Trophoblast cell (in vitro differentiated cells and primary cell): ENCODE results near the gene ZNF747. TPM values are rescaled to one million over a fixed set of nuclear protein-coding genes. Genes with fewer than 3 reads are reported as not detected.

Experiments used
- DNase-seq, 2 donors: peaks; one replicate each; pipeline ENCODE4 v3.0.0-alpha.2; 2016
- H2AFZ ChIP-seq: 2 replicates; pipeline ENCODE4 v1.6.1; 2013; ENCODE audit warnings: low read length, moderate library complexity, mild to moderate bottlenecking; ENCODE audit not compliant: insufficient read depth, poor library complexity
- H2AK5ac ChIP-seq: 2 replicates; pipeline ENCODE4 v1.6.1; 2013; ENCODE audit warnings: mild to moderate bottlenecking, low read length
- H2BK120ac ChIP-seq: 2 replicates; pipeline ENCODE4 v1.6.1; 2013; ENCODE audit warnings: low read length, mild to moderate bottlenecking, moderate library complexity; ENCODE audit not compliant: insufficient read depth, poor library complexity
- H2BK12ac ChIP-seq: 2 replicates; pipeline ENCODE4 v1.6.1; 2013; ENCODE audit warnings: mild to moderate bottlenecking, low read length, moderate library complexity
- H2BK5ac ChIP-seq: 2 replicates; pipeline ENCODE4 v1.6.1; 2013; ENCODE audit warnings: low read length, low read depth, moderate library complexity, mild to moderate bottlenecking; ENCODE audit not compliant: poor library complexity
- H3K14ac ChIP-seq: 2 replicates; pipeline ENCODE4 v1.6.1; 2013; ENCODE audit warnings: mild to moderate bottlenecking, low read length
- H3K18ac ChIP-seq: 2 replicates; pipeline ENCODE4 v1.6.1; 2013; ENCODE audit warnings: mild to moderate bottlenecking, low read length
- H3K23ac ChIP-seq: 2 replicates; pipeline ENCODE4 v1.6.1; 2013; ENCODE audit warnings: low read length
- H3K27ac ChIP-seq: 2 replicates; pipeline ENCODE4 v1.5.1; 2013; ENCODE audit warnings: low read depth, mild to moderate bottlenecking, inconsistent platforms, low read length, moderate library complexity
- H3K27me3 ChIP-seq: 2 replicates; pipeline ENCODE4 v1.6.1; 2013; ENCODE audit warnings: inconsistent platforms, mild to moderate bottlenecking, low read length, moderate library complexity; ENCODE audit not compliant: insufficient read depth
- H3K36me3 ChIP-seq, 2 experiments: 1 replicate in 1 of 2; 2 replicates in 1 of 2; pipeline ENCODE4 v1.6.1; 2013; ENCODE audit warnings: low read length in 2 of 2, mild to moderate bottlenecking in 2 of 2, moderate library complexity in 1 of 2; ENCODE audit not compliant: insufficient read depth in 2 of 2, control insufficient read depth in 1 of 2
- H3K4ac ChIP-seq: 2 replicates; pipeline ENCODE4 v1.6.1; 2013; ENCODE audit warnings: low read depth, mild to moderate bottlenecking, low read length, moderate library complexity
- H3K4me1 ChIP-seq, 2 experiments: 1 replicate in 1 of 2; 2 replicates in 1 of 2; pipeline ENCODE4 v1.6.1; 2013; ENCODE audit warnings: low read length in 2 of 2, mild to moderate bottlenecking in 2 of 2, moderate library complexity in 1 of 2; ENCODE audit not compliant: insufficient read depth in 2 of 2, control insufficient read depth in 1 of 2
- H3K4me2 ChIP-seq: 2 replicates; pipeline ENCODE4 v1.6.1; 2013; ENCODE audit warnings: inconsistent platforms, mild to moderate bottlenecking, low read length, moderate library complexity
- H3K4me3 ChIP-seq: 2 replicates; pipeline ENCODE4 v1.5.1; 2013; ENCODE audit warnings: mild to moderate bottlenecking, low read depth, low read length, inconsistent platforms
- H3K79me1 ChIP-seq: one replicate; pipeline ENCODE4 v1.6.1; 2013; ENCODE audit warnings: low read length
- H3K79me2 ChIP-seq: 2 replicates; pipeline ENCODE4 v1.6.1; 2013; ENCODE audit warnings: low read length, mild to moderate bottlenecking; ENCODE audit not compliant: control insufficient read depth, insufficient read depth, poor library complexity
- H3K9ac ChIP-seq: 2 replicates; pipeline ENCODE4 v1.6.1; 2013; ENCODE audit warnings: mild to moderate bottlenecking, low read length
- H3K9me3 ChIP-seq: 2 replicates; pipeline ENCODE4 v1.6.1; 2013; ENCODE audit warnings: low read depth, mild to moderate bottlenecking, control low read depth, inconsistent platforms, low read length; ENCODE audit not compliant: insufficient read depth
- H4K12ac ChIP-seq: 2 replicates; pipeline ENCODE4 v1.6.1; 2013; ENCODE audit warnings: low read depth, mild to moderate bottlenecking, low read length, moderate library complexity
- H4K8ac ChIP-seq: 2 replicates; pipeline ENCODE4 v1.6.1; 2013; ENCODE audit warnings: low read depth, mild to moderate bottlenecking, low read length, moderate library complexity
- H4K91ac ChIP-seq: one replicate; pipeline ENCODE4 v1.6.1; 2013; ENCODE audit warnings: low read depth, mild to moderate bottlenecking, low read length, moderate library complexity
- WGBS: extraction: QIAGEN DNeasy Blood & Tissue Kit; methylation state at CpG from one replicate; pipeline ENCODE4 v1.1.7; 2013; ENCODE audit warnings: missing lambda C conversion rate; ENCODE audit not compliant: insufficient read length, insufficient coverage; ENCODE audit errors: extremely low coverage; 5-methylcytosine and 5-hydroxymethylcytosine counted together
- polyA plus RNA-seq: library from polyadenylated mRNA; stranded (reverse); fragments of 200-250 nt; gene quantifications from 2 replicates; pipeline ENCODE4 v1.2.3, GENCODE V29; 2013

The ZNF747 gene
- 3.6 and 3.8 TPM in 2 replicates for polyA plus RNA-seq

- Histone ChIP-seq H2BK12ac (peak within 1 kb of the TSS; percentile 42), H3K23ac (no peak within 1 kb of the TSS), H2BK5ac (peak within 1 kb of the TSS; percentile 81), H3K27me3 (no peaks in the 10 kb centered on the region), H4K12ac (peak within 1 kb of the TSS; percentile 97), H3K79me1 (peaks cover 18% of the 10 kb centered on the region), H3K4me3 (peak within 1 kb of the TSS; percentile 71), H3K79me2 (peaks cover 9% of the 10 kb centered on the region), H3K18ac (peak within 1 kb of the TSS; percentile 88), H3K14ac (peak within 1 kb of the TSS; percentile 96), H3K9me3 (no peaks in the 10 kb centered on the region), H4K8ac (peak within 1 kb of the TSS; percentile 97), H3K9ac (peak within 1 kb of the TSS; percentile 87), H2AK5ac (peak within 1 kb of the TSS; percentile 80), H3K36me3 (peaks cover 11 to 13% of the 10 kb centered on the region in 2 experiments), H3K4ac (peak within 1 kb of the TSS; percentile 85), H3K4me2 (peak within 1 kb of the TSS; percentile 70), H3K27ac (peak within 1 kb of the TSS; percentile 45), H4K91ac (peak within 1 kb of the TSS; percentile 94), H3K4me1 (peaks cover 6 to 18% of the 10 kb centered on the region in 2 experiments), H2AFZ (peak within 1 kb of the TSS; percentile 51), H2BK120ac (peak within 1 kb of the TSS; percentile 70)
- DNase-seq, result peak; percentile 86 to 93
- no CpG with 5 or more reads among the region's 70 CpGs for WGBS
Measured at GRCh38 chr16:30534368-30535105, at the start of gene ZNF747. ZNF747 (minus strand) TSS chr16:30534858; CDS start chr16:30534679, 179 bp downstream.

GRCh38 chr16:30582611-30583340 is 48.1 kb upstream of the ZNF747 start:
- no peak overlapping the region for H3K27ac ChIP-seq
- H3K79me2 ChIP-seq, result peaks cover 7% of the 10 kb centered on the region
- no CpG with 5 or more reads among the region's 48 CpGs for WGBS
- no peak overlapping the region for H3K14ac ChIP-seq
- H3K23ac ChIP-seq, result no peak overlapping the region
- no peak overlapping the region for H3K18ac ChIP-seq
- no peaks in the 10 kb centered on the region for H3K27me3 ChIP-seq
- H3K79me1 ChIP-seq, result peaks cover 12% of the 10 kb centered on the region
- H4K12ac ChIP-seq, result no peak overlapping the region
- H2AK5ac ChIP-seq, result no peak overlapping the region
- H4K91ac ChIP-seq, result no peak overlapping the region
- no peak overlapping the region for H2AFZ ChIP-seq
- peaks cover 28 to 37% of the 10 kb centered on the region in 2 experiments for H3K36me3 ChIP-seq
- no peaks in the 10 kb centered on the region for H3K9me3 ChIP-seq
- H3K4me3 ChIP-seq, result no peak overlapping the region
- no peak overlapping the region for H3K9ac ChIP-seq
- no peak overlapping the region for H3K4ac ChIP-seq
- H2BK5ac ChIP-seq, result no peak overlapping the region
- no peak overlapping the region for H4K8ac ChIP-seq
- no peak overlapping the region for H2BK12ac ChIP-seq
- peaks cover 3 to 5% of the 10 kb centered on the region in 2 experiments for H3K4me1 ChIP-seq
- H3K4me2 ChIP-seq, result no peak overlapping the region
- no peak overlapping the region for H2BK120ac ChIP-seq
- no peak for DNase-seq

GRCh38 chr16:30581457-30581856 is 46.8 kb upstream of the ZNF747 start:
- no peak overlapping the region for H2BK5ac ChIP-seq
- no peak overlapping the region for H2AFZ ChIP-seq
- no peak overlapping the region for H3K14ac ChIP-seq
- H3K27ac ChIP-seq, result no peak overlapping the region
- H3K27me3 ChIP-seq, result no peaks in the 10 kb centered on the region
- H3K4ac ChIP-seq, result no peak overlapping the region
- H2BK12ac ChIP-seq, result no peak overlapping the region
- H2BK120ac ChIP-seq, result no peak overlapping the region
- peaks cover 28 to 33% of the 10 kb centered on the region in 2 experiments for H3K36me3 ChIP-seq
- no peak for DNase-seq
- H3K4me2 ChIP-seq, result no peak overlapping the region
- H3K4me1 ChIP-seq, result peaks cover 3 to 5% of the 10 kb centered on the region in 2 experiments
- H3K4me3 ChIP-seq, result no peak overlapping the region
- no peak overlapping the region for H3K9ac ChIP-seq
- no peak overlapping the region for H4K91ac ChIP-seq
- H3K23ac ChIP-seq, result no peak overlapping the region
- H3K79me2 ChIP-seq, result peaks cover 7% of the 10 kb centered on the region
- H3K18ac ChIP-seq, result no peak overlapping the region
- no peak overlapping the region for H2AK5ac ChIP-seq
- no CpG with 5 or more reads among the region's 7 CpGs for WGBS
- H3K9me3 ChIP-seq, result no peaks in the 10 kb centered on the region
- H3K79me1 ChIP-seq, result peaks cover 12% of the 10 kb centered on the region
- H4K8ac ChIP-seq, result no peak overlapping the region
- H4K12ac ChIP-seq, result no peak overlapping the region

GRCh38 chr16:30574678-30575077 is 40.0 kb upstream of the ZNF747 start:
- no peak overlapping the region for H3K14ac ChIP-seq
- H3K4me1 ChIP-seq, result peaks cover 9 to 10% of the 10 kb centered on the region in 2 experiments
- H3K27me3 ChIP-seq, result no peaks in the 10 kb centered on the region
- no peak overlapping the region for H4K8ac ChIP-seq
- H3K79me2 ChIP-seq, result peaks cover 9% of the 10 kb centered on the region
- H3K23ac ChIP-seq, result no peak overlapping the region
- DNase-seq, result no peak
- no peak overlapping the region for H3K4ac ChIP-seq
- H4K12ac ChIP-seq, result no peak overlapping the region
- no peak overlapping the region for H3K18ac ChIP-seq
- H2BK5ac ChIP-seq, result no peak overlapping the region
- no peak overlapping the region for H2BK120ac ChIP-seq
- H3K79me1 ChIP-seq, result peaks cover 11% of the 10 kb centered on the region
- H2AFZ ChIP-seq, result no peak overlapping the region
- H3K9me3 ChIP-seq, result peaks cover 2% of the 10 kb centered on the region
- no peak overlapping the region for H3K9ac ChIP-seq
- H2AK5ac ChIP-seq, result no peak overlapping the region
- H3K4me2 ChIP-seq, result no peak overlapping the region
- H2BK12ac ChIP-seq, result no peak overlapping the region
- H3K36me3 ChIP-seq, result peaks cover 6 to 13% of the 10 kb centered on the region in 2 experiments
- no peak overlapping the region for H4K91ac ChIP-seq
- 100% methylated on average over 1 of the region's 1 CpG for WGBS
- H3K27ac ChIP-seq, result no peak overlapping the region
- no peak overlapping the region for H3K4me3 ChIP-seq
